SK-N-SH treated with all-trans-retinoic acid at 6 μM for 48 hours (cell line): ENCODE results near the gene ACTL6A.

Experiments used
- ARNTL ChIP-seq: fragments of 450-650 bp; formaldehyde crosslinking; IDR thresholded peaks from 2 replicates; pipeline ENCODE4 v1.5.0; 2020; ENCODE audit warnings: low read depth, mild to moderate bottlenecking, moderate library complexity, borderline replicate concordance
- BACH2 ChIP-seq: fragments of 250-450 bp; sonication (Bioruptor Pico); IDR thresholded peaks from 2 replicates; pipeline ENCODE4 v1.9.0; 2021; ENCODE audit warnings: mild to moderate bottlenecking, borderline replicate concordance
- CSDC2 ChIP-seq: fragments of 250-450 bp; sonication (Bioruptor Pico); IDR thresholded peaks from 2 replicates; pipeline ENCODE4 v1.5.0; 2020; ENCODE audit warnings: mild to moderate bottlenecking, moderate library complexity
- GLIS3 ChIP-seq: fragments of 250-450 bp; sonication (Bioruptor Pico); IDR thresholded peaks from 2 replicates; pipeline ENCODE4 v1.5.0; 2020; ENCODE audit warnings: mild to moderate bottlenecking, moderate library complexity
- ISL1 ChIP-seq: fragments of 250-450 bp; sonication (Bioruptor Pico); IDR thresholded peaks from 2 replicates; pipeline ENCODE4 v2.1.2; 2022; ENCODE audit warnings: mild to moderate bottlenecking, moderate library complexity
- PATZ1 ChIP-seq: fragments of 250-450 bp; sonication (Bioruptor Pico); IDR thresholded peaks from 2 replicates; pipeline ENCODE4 v1.8.0; 2020; ENCODE audit warnings: mild to moderate bottlenecking, moderate library complexity, borderline replicate concordance
- RARB ChIP-seq: fragments of 250-450 bp; sonication (Bioruptor Pico); IDR thresholded peaks from 2 replicates; pipeline ENCODE4 v1.8.0; 2021; ENCODE audit warnings: mild to moderate bottlenecking, moderate library complexity
- SNAI2 ChIP-seq: fragments of 250-450 bp; sonication (Bioruptor Pico); IDR thresholded peaks from 2 replicates; pipeline ENCODE4 v1.5.0; 2020; ENCODE audit warnings: mild to moderate bottlenecking, moderate library complexity
- TSHZ2 ChIP-seq: fragments of 250-450 bp; sonication (Bioruptor Pico); IDR thresholded peaks from 2 replicates; pipeline ENCODE4 v1.5.0; 2020; ENCODE audit warnings: mild to moderate bottlenecking, moderate library complexity
- ZC3H10 ChIP-seq: fragments of 250-450 bp; sonication (Bioruptor Pico); IDR thresholded peaks from 2 replicates; pipeline ENCODE4 v1.5.1; 2021; ENCODE audit warnings: mild to moderate bottlenecking, moderate library complexity
- ZFP3 ChIP-seq: fragments of 250-450 bp; sonication (Bioruptor Pico); IDR thresholded peaks from 2 replicates; pipeline ENCODE4 v1.5.0; 2020; ENCODE audit warnings: mild to moderate bottlenecking, moderate library complexity
- ZFP30 ChIP-seq: fragments of 450-650 bp; formaldehyde crosslinking; IDR thresholded peaks from 2 replicates; pipeline ENCODE4 v1.5.0; 2022; ENCODE audit warnings: mild to moderate bottlenecking, moderate library complexity
- ZNF70 ChIP-seq: fragments of 450-650 bp; formaldehyde crosslinking; IDR thresholded peaks from 2 replicates; pipeline ENCODE4 v1.5.0; 2020; ENCODE audit warnings: mild to moderate bottlenecking, moderate library complexity
- TF ChIP-seq, protein P1 (sequence below): fragments of 250-450 bp; sonication (Bioruptor Pico); IDR thresholded peaks from 2 replicates; pipeline ENCODE4 v1.5.1; 2020; ENCODE audit warnings: low read depth, mild to moderate bottlenecking, moderate library complexity

GRCh38 chr3:179531576-179531975 is 31.1 kb upstream of the ACTL6A start:
- TF ChIP-seq GLIS3 (CRISPR knock-in tag) (no peak), RARB (CRISPR knock-in tag) (no peak), ARNTL (CRISPR knock-in tag) (no peak), ZNF70 (CRISPR knock-in tag) (no peak), CSDC2 (no peak), ZFP3 (no peak), PATZ1 (CRISPR knock-in tag) (no peak), ZFP30 (CRISPR knock-in tag) (no peak), ISL1 (no peak), BACH2 (no peak), TSHZ2 (no peak), SNAI2 (CRISPR knock-in tag) (no peak), ZC3H10 (CRISPR knock-in tag) (no peak)
- TF ChIP-seq, protein P1, sequence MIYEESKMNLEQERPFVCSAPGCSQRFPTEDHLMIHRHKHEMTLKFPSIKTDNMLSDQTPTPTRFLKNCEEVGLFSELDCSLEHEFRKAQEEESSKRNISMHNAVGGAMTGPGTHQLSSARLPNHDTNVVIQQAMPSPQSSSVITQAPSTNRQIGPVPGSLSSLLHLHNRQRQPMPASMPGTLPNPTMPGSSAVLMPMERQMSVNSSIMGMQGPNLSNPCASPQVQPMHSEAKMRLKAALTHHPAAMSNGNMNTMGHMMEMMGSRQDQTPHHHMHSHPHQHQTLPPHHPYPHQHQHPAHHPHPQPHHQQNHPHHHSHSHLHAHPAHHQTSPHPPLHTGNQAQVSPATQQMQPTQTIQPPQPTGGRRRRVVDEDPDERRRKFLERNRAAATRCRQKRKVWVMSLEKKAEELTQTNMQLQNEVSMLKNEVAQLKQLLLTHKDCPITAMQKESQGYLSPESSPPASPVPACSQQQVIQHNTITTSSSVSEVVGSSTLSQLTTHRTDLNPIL: no peak
